Activated naive CD4-positive, alpha-beta T cell treated with anti-CD3 and anti-CD28 coated beads, Interleukin-2, amount 50 U/mL, for 72 hours (primary cell): ENCODE measurements around the gene KCND2. TPM values are rescaled to one million over a fixed set of nuclear protein-coding genes. Genes with fewer than 3 reads are reported as not detected.
"Not testable (repeated sequence)": the region's sequence is repeated elsewhere in the genome, so short reads cannot be mapped to it uniquely, and the experiment has no call there.

Source experiments
- ATAC-seq, 2 donors: fragments of 150-1000 bp; cut with Tn5 transposase; 2 replicates each; pipeline ENCODE4 v1.10.0; 2021; ENCODE audit warnings: mild to moderate bottlenecking in 2 of 2, moderate library complexity in 2 of 2
- DNase-seq, 2 donors: peaks; one replicate each; pipeline ENCODE4 v3.0.0; 2021 to 2022; ENCODE audit warnings: low spot score in 2 of 2
- H3K27ac Mint-ChIP-seq, 2 donors: one replicate each; pipeline ENCODE4 v1.8.0; 2022; ENCODE audit warnings: mild to moderate bottlenecking in 2 of 2, mixed read lengths in 2 of 2
- H3K36me3 Mint-ChIP-seq, 2 donors: one replicate each; pipeline ENCODE4 v1.8.0; 2022; ENCODE audit warnings: mixed read lengths in 2 of 2
- H3K9me3 Mint-ChIP-seq, 2 donors: one replicate each; pipeline ENCODE4 v1.8.0; 2022; ENCODE audit warnings: mixed read lengths in 2 of 2
- total RNA-seq, 2 donors: library from RNA; stranded (reverse); gene quantifications; one replicate each; pipeline ENCODE4 v1.2.3, GENCODE V29; 2022

KCND2 gene
- not detected for total RNA-seq

DNA sequence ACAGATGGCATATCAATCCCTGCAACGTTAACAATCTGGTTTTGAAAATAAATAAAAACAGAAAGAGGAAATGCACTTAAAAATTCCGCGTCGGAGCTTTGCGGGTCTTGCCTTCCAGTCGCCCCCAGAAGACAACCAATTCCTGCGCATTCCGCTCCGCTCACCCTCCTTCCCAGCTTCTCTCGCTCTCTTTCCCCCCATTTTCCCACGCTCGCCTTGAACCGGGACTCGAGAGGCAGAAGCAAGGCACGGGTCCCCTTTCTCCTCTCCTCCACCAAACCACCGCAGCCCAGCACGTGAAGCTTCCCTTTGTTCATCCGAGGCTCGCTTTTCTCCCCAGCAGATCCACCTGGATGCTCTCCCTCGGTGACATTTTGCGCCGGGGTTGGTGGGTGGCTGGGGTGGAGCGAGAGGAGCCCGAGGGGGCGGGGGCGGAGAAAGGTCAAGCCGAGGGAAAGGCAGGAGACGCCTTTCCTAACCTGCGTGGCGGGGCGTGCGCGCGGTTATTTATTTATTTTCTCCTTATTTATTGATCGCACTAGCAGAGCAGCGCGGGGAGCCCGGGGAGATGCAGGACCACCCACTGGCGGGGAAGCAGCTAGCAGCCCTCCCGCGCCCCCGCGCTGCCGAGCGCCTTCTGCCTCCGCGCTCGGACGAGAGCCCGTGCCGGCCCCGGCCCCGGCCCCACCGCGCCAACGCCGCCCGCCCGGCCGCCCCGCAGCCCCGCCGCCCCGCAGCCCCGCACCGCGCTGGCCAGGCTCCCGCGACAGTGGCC, at the start of gene KCND2:
KCND2 (plus strand) TSS at position 475 of the 775 bp plus-strand sequence.
- DNase-seq (no peak), ATAC-seq (no peak)
- no peak within 1 kb of the TSS for H3K27ac Mint-ChIP-seq
- H3K9me3 Mint-ChIP-seq: peaks cover 0 to 8% of the 10 kb centered on the region in 2 donors
- peaks cover 18 to 26% of the 10 kb centered on the region in 2 donors for H3K36me3 Mint-ChIP-seq

DNA sequence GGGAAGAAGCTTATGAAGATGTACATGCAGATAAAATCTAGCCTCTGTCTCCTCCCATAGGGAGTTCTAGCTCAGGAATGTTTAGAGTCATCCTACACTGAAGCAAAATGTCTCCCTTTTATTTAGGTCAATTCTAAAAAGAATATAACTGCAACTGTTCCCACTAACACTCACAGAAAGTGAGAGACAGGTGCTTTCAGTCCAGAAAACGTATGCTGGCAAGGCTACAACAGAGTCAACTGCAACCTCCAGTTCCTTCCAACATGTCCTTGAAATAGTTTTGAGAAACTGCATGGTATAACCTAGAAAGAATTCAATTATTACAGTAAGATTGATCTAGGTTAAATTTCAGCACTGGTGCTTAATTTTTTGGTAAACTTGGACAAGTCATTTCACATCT, 46.8 kb upstream of the KCND2 start:
- no peaks in the 10 kb centered on the region for H3K36me3 Mint-ChIP-seq
- ATAC-seq (no peak), DNase-seq (no peak)

DNA sequence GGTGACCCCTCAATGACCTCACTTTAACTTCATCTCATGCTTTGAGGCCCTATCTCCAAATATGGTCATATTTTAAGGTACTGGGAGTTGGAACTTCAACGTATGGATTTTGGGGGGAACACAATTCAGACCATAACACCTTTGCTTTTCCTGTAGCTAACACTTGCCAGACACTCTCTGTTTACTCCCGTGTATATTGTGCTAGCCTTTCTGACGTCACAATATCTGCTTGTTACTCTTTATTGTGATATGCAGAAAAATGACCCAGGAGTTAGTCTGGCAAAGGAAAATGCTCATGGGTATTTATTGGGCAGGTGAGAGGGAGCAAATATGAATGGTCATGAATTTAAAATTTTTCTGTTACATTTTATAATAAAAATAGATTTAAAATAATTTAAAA, 45.7 kb upstream of the KCND2 start:
- no peak for DNase-seq
- Mint-ChIP-seq H3K27ac (no peak overlapping the region), H3K9me3 (peaks cover 19 to 23% of the 10 kb centered on the region in 2 donors), H3K36me3 (no peaks in the 10 kb centered on the region)
- ATAC-seq: no peak

More for the DNA sequence above, 46.8 kb upstream of the KCND2 start:
- peaks cover 15 to 24% of the 10 kb centered on the region in 2 donors for H3K9me3 Mint-ChIP-seq
- H3K27ac Mint-ChIP-seq: no peak overlapping the region

DNA sequence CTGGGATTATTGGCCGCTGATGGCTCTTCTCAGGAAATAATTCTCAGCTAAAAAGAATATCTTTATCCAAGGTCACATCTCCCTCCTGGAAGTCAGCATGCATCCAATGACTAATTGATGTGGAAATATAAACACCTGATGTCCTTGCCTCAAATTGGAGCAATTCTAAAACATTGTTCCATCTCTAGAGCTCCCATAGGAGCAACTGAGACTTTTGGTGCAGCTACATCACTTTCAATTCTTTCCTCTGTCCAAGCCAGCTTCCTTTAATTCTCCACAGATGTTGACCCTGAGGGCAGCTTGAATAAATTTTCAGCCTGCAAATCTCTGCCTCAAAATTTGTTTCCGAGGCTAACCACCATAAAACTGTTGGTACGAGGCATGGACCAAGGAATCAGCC, 43.9 kb upstream of the KCND2 start:
- no peak for DNase-seq
- Mint-ChIP-seq H3K36me3 (no peaks in the 10 kb centered on the region), H3K27ac (no peak overlapping the region), H3K9me3 (peaks cover 21 to 24% of the 10 kb centered on the region in 2 donors)
- ATAC-seq: no peak

DNA sequence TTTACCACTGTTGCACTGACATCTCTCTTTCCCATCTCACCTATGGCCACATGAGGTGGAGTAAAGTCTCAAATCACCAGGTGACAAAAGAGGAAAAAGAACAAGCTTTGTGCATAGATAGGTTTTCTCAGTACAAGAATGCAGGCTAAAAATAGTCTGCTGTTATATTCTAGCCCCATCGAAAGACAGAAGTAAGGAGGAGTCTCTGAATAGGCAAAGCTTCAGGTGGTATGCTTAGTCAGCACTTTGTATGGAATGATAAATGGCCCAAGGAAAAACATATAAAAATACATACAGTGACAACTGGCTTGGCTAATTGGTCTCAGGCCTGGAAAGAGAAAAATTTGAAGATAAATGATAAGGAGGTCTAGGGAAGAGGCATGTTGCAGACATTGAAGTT, 39.6 kb upstream of the KCND2 start:
- DNase-seq: no peak
- no peak overlapping the region for H3K27ac Mint-ChIP-seq
- peaks cover 0 to 6% of the 10 kb centered on the region in 2 donors for H3K36me3 Mint-ChIP-seq
- ATAC-seq: no peak
- H3K9me3 Mint-ChIP-seq: peaks cover 15 to 29% of the 10 kb centered on the region in 2 donors

DNA sequence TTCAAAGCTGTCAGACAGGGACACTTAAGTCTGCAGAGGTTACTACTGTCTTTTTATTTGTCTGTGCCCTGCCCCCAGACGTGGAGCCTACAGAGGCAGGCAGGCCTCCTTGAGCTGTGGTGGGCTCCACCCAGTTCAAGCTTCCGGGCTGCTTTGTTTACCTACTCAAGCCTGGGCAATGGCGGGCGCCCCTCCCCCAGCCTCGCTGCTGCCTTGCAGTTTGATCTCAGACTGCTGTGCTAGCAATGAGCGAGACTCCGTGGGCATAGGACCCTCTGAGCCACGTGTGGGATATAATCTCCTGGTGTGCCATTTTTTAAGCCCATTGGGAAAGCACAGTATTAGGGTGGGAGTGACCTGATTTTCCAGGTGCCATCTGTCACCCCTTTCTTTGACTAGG, 32.6 kb upstream of the KCND2 start:
- Mint-ChIP-seq H3K36me3 (peaks cover 0 to 14% of the 10 kb centered on the region in 2 donors), H3K9me3 (peaks cover 9 to 23% of the 10 kb centered on the region in 2 donors)
- not testable (repeated sequence) for ATAC-seq, DNase-seq, H3K27ac Mint-ChIP-seq

DNA sequence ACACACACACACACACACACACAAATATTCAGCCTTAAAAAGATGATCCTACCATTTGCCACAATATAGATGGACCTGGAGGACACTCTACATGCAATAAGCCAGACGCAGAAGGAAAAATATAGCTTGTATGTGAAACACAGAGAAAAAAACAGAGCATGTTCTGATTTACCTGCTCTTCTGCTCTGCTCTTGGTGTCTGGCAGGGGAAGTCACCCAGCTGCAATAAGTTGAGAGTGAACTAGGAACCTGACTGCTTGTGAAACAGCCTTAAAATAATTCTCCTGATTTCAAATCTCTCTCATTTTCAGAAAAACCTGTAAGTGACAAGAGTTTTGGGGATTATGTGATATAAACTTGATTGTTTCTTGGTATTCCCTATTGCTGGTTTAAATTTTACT, 31.0 kb upstream of the KCND2 start:
- ATAC-seq (no peak), DNase-seq (no peak)
- H3K27ac Mint-ChIP-seq: no peak overlapping the region

DNA sequence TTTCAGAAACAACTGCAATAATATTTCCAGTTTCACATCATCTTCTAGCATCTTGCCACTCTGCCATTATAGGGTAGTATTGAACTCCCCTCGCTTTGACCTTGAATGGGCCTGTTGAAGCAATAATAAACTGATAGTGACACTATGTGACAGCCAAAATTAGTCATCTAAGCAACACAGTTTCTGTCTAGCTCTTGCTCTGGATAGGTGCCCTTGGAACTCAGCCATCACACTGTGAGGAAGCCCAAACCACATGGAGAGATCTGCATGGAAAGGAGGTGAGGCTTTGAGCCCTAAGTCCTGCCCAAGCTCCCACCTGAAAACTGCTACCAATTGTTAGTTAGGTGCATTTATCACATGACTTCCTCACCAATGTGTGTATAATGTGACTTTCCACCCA, 18.1 kb upstream of the KCND2 start:
- no peak overlapping the region for H3K27ac Mint-ChIP-seq
- H3K9me3 Mint-ChIP-seq: peaks cover 19% of the 10 kb centered on the region in 2 donors
- H3K36me3 Mint-ChIP-seq: no peaks in the 10 kb centered on the region
- DNase-seq (no peak), ATAC-seq (no peak)

More for the DNA sequence above, 31.0 kb upstream of the KCND2 start:
- H3K9me3 Mint-ChIP-seq: peaks cover 9 to 23% of the 10 kb centered on the region in 2 donors
- peaks cover 0 to 14% of the 10 kb centered on the region in 2 donors for H3K36me3 Mint-ChIP-seq

DNA sequence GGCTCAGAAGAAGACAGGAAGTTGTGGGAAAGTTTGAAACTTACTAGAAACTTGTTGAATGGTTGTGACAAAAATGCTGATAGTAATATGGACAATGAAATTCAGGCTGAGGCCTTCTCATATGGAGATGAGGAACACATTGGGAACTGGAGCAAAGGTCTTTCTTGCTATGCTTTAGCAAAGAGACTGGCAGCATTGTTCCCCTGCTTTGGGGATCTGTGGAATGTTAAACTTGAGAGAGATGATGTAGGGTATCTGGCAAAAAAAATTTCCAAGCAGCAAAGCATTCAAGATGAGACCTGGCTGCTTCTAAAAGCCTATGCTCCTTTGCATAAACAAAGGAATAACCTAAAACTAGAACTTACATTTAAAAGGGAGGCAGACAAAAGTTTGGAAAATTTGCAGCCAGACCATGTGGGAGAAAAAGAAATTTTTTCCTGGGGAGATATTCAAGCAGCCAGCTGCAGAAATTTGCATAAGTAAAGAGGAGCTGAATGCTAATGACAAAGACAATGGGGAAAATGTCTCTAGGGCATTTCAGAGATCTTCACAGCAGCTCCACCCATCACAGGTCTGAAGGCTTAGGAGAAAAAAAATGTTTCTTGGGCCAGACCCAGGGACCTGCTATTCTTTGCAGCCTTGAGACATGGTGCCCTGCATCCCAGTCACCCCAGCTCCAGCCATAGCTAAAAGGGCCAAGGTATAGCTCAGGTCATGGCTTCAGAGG, 16.5 kb upstream of the KCND2 start:
- no peaks in the 10 kb centered on the region for H3K36me3 Mint-ChIP-seq
- DNase-seq (no peak), ATAC-seq (no peak)
- H3K27ac Mint-ChIP-seq: no peak overlapping the region
- H3K9me3 Mint-ChIP-seq: peaks cover 19% of the 10 kb centered on the region in 2 donors

DNA sequence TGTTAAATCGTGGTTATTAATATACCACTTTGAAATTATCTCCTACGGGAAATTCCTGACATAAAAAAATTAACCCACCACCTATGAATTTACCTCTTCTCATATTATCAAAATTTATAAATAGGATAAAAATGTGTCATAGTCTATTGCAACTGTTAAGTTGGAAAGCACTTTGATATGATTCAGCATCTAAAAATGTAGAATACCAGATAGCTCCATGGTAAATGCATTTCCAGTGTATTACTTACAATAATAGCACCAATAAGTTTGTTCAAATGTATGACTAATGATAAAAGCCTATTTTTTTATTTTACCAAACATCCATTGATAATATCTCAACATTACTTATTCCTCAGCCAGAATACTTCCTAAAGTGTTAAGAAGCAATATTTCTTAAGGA, 13.6 kb upstream of the KCND2 start:
- Mint-ChIP-seq H3K9me3 (peaks cover 16 to 19% of the 10 kb centered on the region in 2 donors), H3K36me3 (no peaks in the 10 kb centered on the region), H3K27ac (no peak overlapping the region)
- no peak for DNase-seq
- no peak for ATAC-seq

DNA sequence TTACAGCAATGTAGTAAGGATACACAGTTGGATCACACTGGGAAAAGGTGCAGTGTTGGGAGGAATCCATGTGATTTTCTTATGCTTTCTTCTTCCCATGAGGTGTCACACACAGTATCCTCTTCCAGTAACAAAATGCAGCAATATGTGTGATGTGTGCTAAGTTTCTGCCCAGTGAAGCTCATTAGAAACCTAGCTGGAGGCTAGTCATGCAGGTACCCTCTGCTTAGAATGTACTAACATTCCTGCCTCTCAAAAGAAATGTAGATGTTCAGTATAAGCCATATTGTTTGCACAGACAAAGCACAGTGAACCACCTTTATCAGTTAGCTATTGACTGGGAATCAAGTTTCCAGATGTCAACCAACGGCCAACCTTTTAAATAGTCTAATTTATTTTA, 12.9 kb upstream of the KCND2 start:
- DNase-seq: no peak
- no peak for ATAC-seq
- no peak overlapping the region for H3K27ac Mint-ChIP-seq
- H3K36me3 Mint-ChIP-seq: no peaks in the 10 kb centered on the region
- H3K9me3 Mint-ChIP-seq: peaks cover 15% of the 10 kb centered on the region in 2 donors

DNA sequence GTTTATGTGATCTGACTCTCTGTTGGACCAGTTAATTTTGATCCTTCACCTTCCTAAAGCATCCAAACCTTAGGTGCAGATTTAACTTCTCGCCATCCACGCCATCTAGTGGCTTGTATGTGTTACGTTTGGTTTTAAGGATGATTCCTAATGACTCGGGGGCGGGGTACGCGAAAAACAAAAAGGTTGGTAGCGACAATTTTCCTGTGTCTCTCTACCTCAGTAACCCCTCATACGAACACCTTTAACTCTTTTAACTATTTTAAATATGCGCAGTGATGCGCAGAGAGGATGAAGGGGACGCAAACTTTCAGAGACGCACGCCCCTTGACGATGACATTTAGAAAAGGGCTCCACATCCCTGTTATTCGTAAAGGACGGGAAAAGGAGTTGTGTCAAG, 714 bp upstream of the KCND2 start:
- Mint-ChIP-seq H3K27ac (no peak overlapping the region), H3K9me3 (peaks cover 0 to 8% of the 10 kb centered on the region in 2 donors), H3K36me3 (peaks cover 18 to 26% of the 10 kb centered on the region in 2 donors)
- ATAC-seq (no peak), DNase-seq (no peak)

DNA sequence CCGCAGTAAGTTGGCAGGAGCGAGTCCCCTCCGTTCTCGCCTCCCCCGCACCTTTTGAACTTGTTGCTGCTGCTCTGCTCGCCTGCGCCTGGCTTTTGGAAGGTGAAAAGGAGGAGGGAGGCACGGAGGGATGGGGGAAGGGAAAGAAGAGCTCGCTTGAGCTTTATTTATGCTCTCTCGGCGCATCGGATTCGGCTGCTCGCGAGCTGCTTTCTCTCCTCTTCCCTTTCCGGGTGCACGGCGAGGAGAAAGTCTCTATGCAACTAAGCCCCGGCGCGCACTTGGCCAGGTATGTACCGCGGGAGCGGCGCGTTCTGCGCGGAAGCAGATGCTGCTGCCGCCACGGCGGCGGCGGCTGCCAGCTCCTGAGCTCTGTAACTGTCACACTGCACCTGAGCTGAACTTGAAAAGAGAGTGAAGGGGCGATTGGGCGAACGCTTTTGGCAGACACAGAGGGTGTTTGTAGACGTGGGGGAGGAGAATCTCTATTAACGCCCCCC, 551 bp downstream of the KCND2 start:
- no peak for DNase-seq
- Mint-ChIP-seq H3K36me3 (peaks cover 18 to 26% of the 10 kb centered on the region in 2 donors), H3K9me3 (peaks cover 0 to 8% of the 10 kb centered on the region in 2 donors), H3K27ac (no peak overlapping the region)
- ATAC-seq: peak in 1 of 2 donors; percentile 58

DNA sequence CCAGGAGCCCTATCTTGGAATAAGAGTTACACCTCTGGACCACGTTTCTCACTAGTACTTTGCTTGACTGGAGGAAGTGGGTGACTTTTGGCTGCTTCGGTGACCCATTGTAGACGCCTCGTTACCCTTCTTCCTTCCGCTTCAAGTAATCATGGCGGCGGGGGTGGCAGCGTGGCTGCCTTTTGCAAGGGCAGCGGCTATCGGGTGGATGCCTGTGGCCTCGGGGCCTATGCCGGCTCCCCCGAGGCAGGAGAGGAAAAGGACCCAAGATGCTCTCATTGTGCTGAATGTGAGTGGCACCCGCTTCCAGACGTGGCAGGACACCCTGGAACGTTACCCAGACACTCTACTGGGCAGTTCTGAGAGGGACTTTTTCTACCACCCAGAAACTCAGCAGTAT, 1.5 kb downstream of the KCND2 start:
- no peak for ATAC-seq
- Mint-ChIP-seq H3K36me3 (peaks cover 18 to 26% of the 10 kb centered on the region in 2 donors), H3K9me3 (peaks cover 0 to 8% of the 10 kb centered on the region in 2 donors), H3K27ac (no peak overlapping the region)
- DNase-seq: no peak

DNA sequence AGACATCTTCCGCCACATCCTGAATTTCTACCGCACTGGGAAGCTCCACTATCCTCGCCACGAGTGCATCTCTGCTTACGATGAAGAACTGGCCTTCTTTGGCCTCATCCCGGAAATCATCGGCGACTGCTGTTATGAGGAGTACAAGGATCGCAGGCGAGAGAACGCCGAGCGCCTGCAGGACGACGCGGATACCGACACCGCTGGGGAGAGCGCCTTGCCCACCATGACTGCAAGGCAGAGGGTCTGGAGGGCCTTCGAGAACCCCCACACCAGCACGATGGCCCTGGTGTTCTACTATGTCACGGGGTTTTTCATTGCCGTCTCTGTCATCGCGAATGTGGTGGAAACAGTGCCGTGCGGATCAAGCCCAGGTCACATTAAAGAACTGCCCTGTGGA, 1.9 kb downstream of the KCND2 start:
- ATAC-seq (no peak), DNase-seq (no peak)
- Mint-ChIP-seq H3K27ac (no peak overlapping the region), H3K36me3 (peaks cover 18 to 26% of the 10 kb centered on the region in 2 donors), H3K9me3 (peaks cover 0 to 8% of the 10 kb centered on the region in 2 donors)

DNA sequence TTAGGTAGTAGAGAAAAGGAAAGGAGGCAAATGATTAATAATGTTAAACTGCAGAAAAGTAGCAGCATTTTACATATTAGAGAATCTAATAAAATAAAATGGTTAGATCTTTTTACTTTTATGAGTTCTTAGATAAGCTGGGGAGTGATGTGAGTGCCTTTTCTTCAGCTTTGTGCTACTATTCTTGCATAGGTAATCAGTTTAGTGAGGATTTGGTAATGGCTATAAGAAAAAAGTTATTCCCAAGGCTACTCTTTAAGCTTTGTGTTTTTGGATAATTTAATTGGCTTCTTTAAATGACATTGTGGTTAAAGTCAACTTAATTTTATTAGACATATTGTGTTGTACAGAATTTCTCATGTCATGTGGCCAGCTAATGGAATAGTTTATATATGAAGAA, 3.7 kb downstream of the KCND2 start:
- Mint-ChIP-seq H3K36me3 (peaks cover 18 to 26% of the 10 kb centered on the region in 2 donors), H3K27ac (no peak overlapping the region), H3K9me3 (peaks cover 0 to 8% of the 10 kb centered on the region in 2 donors)
- ATAC-seq (no peak), DNase-seq (no peak)

DNA sequence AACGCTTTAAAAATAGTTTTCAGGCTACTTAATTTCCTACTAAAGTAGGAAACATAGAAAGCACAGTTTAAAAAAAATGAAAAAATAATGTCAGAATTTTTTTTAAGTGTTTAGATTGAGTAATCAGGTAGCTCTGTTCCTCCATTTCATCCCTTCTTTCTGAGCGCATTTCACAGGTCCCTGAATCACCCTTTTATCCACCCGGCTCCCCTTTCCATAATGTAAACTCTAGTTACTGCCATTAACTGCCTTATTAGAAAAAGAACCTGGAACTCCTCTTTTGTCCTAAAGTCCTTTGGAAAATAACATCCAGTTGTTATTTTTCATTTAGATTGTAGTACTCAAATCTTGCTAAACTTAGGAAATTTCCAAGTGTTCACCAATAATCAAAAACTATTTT, 5.8 kb downstream of the KCND2 start:
- ATAC-seq: no peak
- Mint-ChIP-seq H3K27ac (no peak overlapping the region), H3K36me3 (peaks cover 14 to 18% of the 10 kb centered on the region in 2 donors), H3K9me3 (peaks cover 5 to 17% of the 10 kb centered on the region in 2 donors)
- DNase-seq: no peak
